HUES48 (cell line): ENCODE results near the gene MED9.
"Not testable (repeated sequence)": the region's sequence is repeated elsewhere in the genome, so short reads cannot be mapped to it uniquely, and the experiment has no call there.

Experiments used
- H3K27ac ChIP-seq: one replicate; pipeline ENCODE4 v1.7.0; 2013; ENCODE audit warnings: low read depth, low read length, inconsistent platforms
- H3K27me3 ChIP-seq: 2 replicates; pipeline ENCODE4 v1.6.1; 2013; ENCODE audit warnings: mild to moderate bottlenecking, low read length; ENCODE audit not compliant: control insufficient read depth, insufficient read depth
- H3K36me3 ChIP-seq: 2 replicates; pipeline ENCODE4 v1.6.1; 2013; ENCODE audit warnings: low read length; ENCODE audit not compliant: control insufficient read depth, insufficient read depth
- H3K4me1 ChIP-seq: 2 replicates; pipeline ENCODE4 v1.6.1; 2013; ENCODE audit warnings: mild to moderate bottlenecking, low read length; ENCODE audit not compliant: control insufficient read depth, insufficient read depth
- H3K4me3 ChIP-seq: 2 replicates; pipeline ENCODE4 v1.5.1; 2013; ENCODE audit warnings: mild to moderate bottlenecking, low read depth, low read length
- H3K9ac ChIP-seq: 2 replicates; pipeline ENCODE4 v1.6.1; 2013; ENCODE audit warnings: mild to moderate bottlenecking, low read depth, low read length, moderate library complexity
- H3K9me3 ChIP-seq: 2 replicates; pipeline ENCODE4 v1.6.1; 2013; ENCODE audit warnings: low read length; ENCODE audit not compliant: control insufficient read depth, insufficient read depth

Gene MED9

GRCh38 chr17:17468217-17469010 lies 8.4 kb upstream of the MED9 start:
- no peaks in the 10 kb centered on the region for H3K4me1 ChIP-seq
- H3K27me3 ChIP-seq: peaks cover 4% of the 10 kb centered on the region
- H3K27ac ChIP-seq: no peak overlapping the region
- H3K36me3 ChIP-seq: no peaks in the 10 kb centered on the region
- no peak overlapping the region for H3K4me3 ChIP-seq
- H3K9me3 ChIP-seq: no peaks in the 10 kb centered on the region
- H3K9ac ChIP-seq: no peak overlapping the region

- H3K27me3 ChIP-seq: peaks cover 4% of the 10 kb centered on the region
- no peaks in the 10 kb centered on the region for H3K36me3 ChIP-seq
- no peaks in the 10 kb centered on the region for H3K4me1 ChIP-seq
- H3K9me3 ChIP-seq: no peaks in the 10 kb centered on the region
- H3K27ac ChIP-seq: no peak overlapping the region
- no peak overlapping the region for H3K9ac ChIP-seq
- no peak overlapping the region for H3K4me3 ChIP-seq
Observed at GRCh38 chr17:17469358-17469757, 7.4 kb upstream of the MED9 start.

GRCh38 chr17:17469996-17470395 lies 6.8 kb upstream of the MED9 start:
- peaks cover 4% of the 10 kb centered on the region for H3K27me3 ChIP-seq

DNA sequence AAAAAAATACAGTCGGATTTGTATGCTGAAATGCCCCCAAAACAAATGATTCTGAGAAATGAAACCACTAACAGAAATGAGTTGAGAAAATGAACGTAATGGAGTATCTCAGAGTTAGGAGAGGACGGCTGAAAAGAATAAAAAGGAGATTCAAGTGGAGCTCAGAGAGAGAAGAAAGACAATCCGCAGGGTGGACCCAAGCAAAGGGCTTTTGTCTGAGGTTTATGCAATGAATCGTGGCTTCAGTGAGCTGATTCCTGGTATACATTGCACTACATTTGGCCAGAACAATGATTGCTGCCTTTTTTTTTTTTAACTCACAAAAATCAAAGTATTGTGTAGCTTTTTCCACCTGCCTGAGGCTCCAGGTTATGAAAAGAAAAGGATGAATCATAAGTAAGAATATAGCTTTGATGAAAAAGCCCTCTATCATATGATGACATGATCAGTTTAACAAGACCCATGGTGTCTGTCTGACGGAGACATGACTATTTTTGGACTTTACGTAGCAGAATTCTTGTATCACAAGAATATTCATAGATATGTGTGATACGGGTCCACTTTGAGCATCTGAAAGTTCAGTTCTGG lies 4.4 kb upstream of the MED9 start:
- Histone ChIP-seq H3K4me1 (no peaks in the 10 kb centered on the region), H3K4me3 (no peak overlapping the region), H3K9me3 (no peaks in the 10 kb centered on the region), H3K27me3 (no peaks in the 10 kb centered on the region), H3K36me3 (no peaks in the 10 kb centered on the region), H3K27ac (no peak overlapping the region), H3K9ac (no peak overlapping the region)

More at GRCh38 chr17:17469996-17470395, 6.8 kb upstream of the MED9 start:
- no peak overlapping the region for H3K27ac ChIP-seq
- no peaks in the 10 kb centered on the region for H3K4me1 ChIP-seq
- no peaks in the 10 kb centered on the region for H3K9me3 ChIP-seq
- H3K9ac ChIP-seq: no peak overlapping the region
- no peak overlapping the region for H3K4me3 ChIP-seq
- H3K36me3 ChIP-seq: no peaks in the 10 kb centered on the region

GRCh38 chr17:17474341-17474740 lies 2.5 kb upstream of the MED9 start:
- 0 out of 2 replicates have a peak, but pooled peaks cover 3% of the 10 kb centered on the region for H3K36me3 ChIP-seq
- H3K27me3 ChIP-seq: no peaks in the 10 kb centered on the region
- no peak overlapping the region for H3K27ac ChIP-seq
- peaks cover 4% of the 10 kb centered on the region; the same call in 1 of the 2 replicates for H3K4me1 ChIP-seq
- no peak overlapping the region for H3K4me3 ChIP-seq
- H3K9me3 ChIP-seq: no peaks in the 10 kb centered on the region
- H3K9ac ChIP-seq: no peak overlapping the region

DNA sequence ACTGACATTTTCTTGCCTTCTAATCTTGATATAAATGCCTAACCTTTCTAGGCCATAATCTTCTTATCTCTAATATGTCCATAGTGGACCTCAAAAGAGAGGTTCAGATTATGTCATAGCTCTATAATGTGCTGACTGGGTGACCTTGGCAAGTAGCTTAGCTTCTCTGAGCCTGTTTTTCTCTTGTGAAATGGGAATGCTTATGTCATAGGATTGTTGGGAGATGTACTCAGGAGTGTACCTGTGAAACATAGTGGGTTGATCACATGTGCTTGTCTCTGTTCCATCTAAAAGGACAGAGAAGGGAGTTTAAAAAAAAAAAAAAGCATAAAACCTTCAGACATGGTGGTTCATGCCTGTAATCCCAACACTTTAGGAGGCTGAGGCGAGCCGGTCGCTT lies 2.4 kb downstream of the MED9 start:
- no peak overlapping the region for H3K9ac ChIP-seq
- H3K4me3 ChIP-seq: no peak overlapping the region
- no peaks in the 10 kb centered on the region for H3K27me3 ChIP-seq
- no peak overlapping the region for H3K27ac ChIP-seq
- H3K4me1 ChIP-seq: peaks cover 4% of the 10 kb centered on the region; the same call in 1 of the 2 replicates
- H3K36me3 ChIP-seq: peaks cover 33% of the 10 kb centered on the region
- no peaks in the 10 kb centered on the region for H3K9me3 ChIP-seq

DNA sequence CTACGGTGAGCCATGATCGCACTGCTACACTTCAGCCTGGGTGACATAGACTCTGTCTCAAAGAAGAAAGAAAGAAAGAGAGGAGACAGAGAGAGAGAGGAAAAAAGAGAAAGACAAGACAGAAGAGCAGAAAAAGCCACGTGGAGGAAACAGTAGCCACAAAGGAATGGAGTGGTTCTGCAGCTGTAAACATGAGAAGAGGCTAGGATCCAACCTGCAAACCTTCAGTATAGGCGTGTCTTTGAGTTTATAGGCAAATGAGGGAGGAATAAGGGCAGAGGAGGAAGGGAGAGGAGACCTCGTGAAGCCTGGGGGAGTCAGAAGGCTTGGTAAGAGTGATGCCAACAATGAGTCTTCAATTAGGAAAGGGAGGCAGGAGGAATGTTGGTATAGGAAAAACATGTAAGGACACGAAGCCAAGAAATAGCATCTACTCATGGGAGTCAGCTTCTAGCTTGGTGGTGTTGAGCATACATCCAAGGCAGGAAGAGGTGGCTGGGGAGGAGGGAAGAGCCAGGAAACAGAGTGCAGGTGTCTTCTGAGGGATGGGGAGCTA lies 3.9 kb downstream of the MED9 start:
- Histone ChIP-seq H3K9me3 (no peaks in the 10 kb centered on the region), H3K9ac (no peak overlapping the region), H3K27me3 (no peaks in the 10 kb centered on the region), H3K4me3 (no peak overlapping the region), H3K36me3 (peaks cover 43% of the 10 kb centered on the region), H3K4me1 (peaks cover 4% of the 10 kb centered on the region; the same call in 1 of the 2 replicates), H3K27ac (no peak overlapping the region)

- Histone ChIP-seq H3K27me3 (no peaks in the 10 kb centered on the region), H3K9me3 (no peaks in the 10 kb centered on the region), H3K9ac (no peak overlapping the region), H3K36me3 (peaks cover 45% of the 10 kb centered on the region), H3K4me1 (peaks cover 4% of the 10 kb centered on the region; the same call in 1 of the 2 replicates), H3K4me3 (no peak overlapping the region), H3K27ac (no peak overlapping the region)
Observed at GRCh38 chr17:17481860-17482259, 5.1 kb downstream of the MED9 start.

GRCh38 chr17:17484451-17484899 lies 7.7 kb downstream of the MED9 start:
- H3K9me3 ChIP-seq: no peaks in the 10 kb centered on the region
- H3K36me3 ChIP-seq: peaks cover 53% of the 10 kb centered on the region
- no peaks in the 10 kb centered on the region for H3K4me1 ChIP-seq
- no peak overlapping the region for H3K4me3 ChIP-seq
- H3K27ac ChIP-seq: no peak overlapping the region
- no peak overlapping the region for H3K9ac ChIP-seq
- no peaks in the 10 kb centered on the region for H3K27me3 ChIP-seq

GRCh38 chr17:17485420-17485819 lies 8.6 kb downstream of the MED9 start:
- Histone ChIP-seq H3K36me3 (peaks cover 48% of the 10 kb centered on the region), H3K9ac (no peak overlapping the region), H3K27ac (no peak overlapping the region), H3K27me3 (no peaks in the 10 kb centered on the region), H3K4me1 (no peaks in the 10 kb centered on the region), H3K9me3 (no peaks in the 10 kb centered on the region), H3K4me3 (no peak overlapping the region)

GRCh38 chr17:17486416-17486815 lies 9.6 kb downstream of the MED9 start:
- H3K27ac ChIP-seq, H3K4me3 ChIP-seq, H3K27me3 ChIP-seq, H3K9ac ChIP-seq, H3K9me3 ChIP-seq, H3K4me1 ChIP-seq: not testable (repeated sequence)
- peaks cover 50% of the 10 kb centered on the region for H3K36me3 ChIP-seq
